ENCODE results near the gene CARD8.
"Not testable (repeated sequence)": the region's sequence is repeated elsewhere in the genome, so short reads cannot be mapped to it uniquely, and the experiment has no call there.

CARD8 gene, protein sequence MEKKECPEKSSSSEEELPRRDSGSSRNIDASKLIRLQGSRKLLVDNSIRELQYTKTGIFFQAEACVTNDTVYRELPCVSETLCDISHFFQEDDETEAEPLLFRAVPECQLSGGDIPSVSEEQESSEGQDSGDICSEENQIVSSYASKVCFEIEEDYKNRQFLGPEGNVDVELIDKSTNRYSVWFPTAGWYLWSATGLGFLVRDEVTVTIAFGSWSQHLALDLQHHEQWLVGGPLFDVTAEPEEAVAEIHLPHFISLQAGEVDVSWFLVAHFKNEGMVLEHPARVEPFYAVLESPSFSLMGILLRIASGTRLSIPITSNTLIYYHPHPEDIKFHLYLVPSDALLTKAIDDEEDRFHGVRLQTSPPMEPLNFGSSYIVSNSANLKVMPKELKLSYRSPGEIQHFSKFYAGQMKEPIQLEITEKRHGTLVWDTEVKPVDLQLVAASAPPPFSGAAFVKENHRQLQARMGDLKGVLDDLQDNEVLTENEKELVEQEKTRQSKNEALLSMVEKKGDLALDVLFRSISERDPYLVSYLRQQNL
- total RNA-seq: 319 to 363 reads per million in 2 donors

GRCh38 chr19:48255376-48256303 lies at the start of gene CARD8:
TSS of gene CARD8 (minus strand) at chr19:48255912. CDS start at chr19:48241020, 14,892 bp downstream.
- DNase-seq: no peak

DNA sequence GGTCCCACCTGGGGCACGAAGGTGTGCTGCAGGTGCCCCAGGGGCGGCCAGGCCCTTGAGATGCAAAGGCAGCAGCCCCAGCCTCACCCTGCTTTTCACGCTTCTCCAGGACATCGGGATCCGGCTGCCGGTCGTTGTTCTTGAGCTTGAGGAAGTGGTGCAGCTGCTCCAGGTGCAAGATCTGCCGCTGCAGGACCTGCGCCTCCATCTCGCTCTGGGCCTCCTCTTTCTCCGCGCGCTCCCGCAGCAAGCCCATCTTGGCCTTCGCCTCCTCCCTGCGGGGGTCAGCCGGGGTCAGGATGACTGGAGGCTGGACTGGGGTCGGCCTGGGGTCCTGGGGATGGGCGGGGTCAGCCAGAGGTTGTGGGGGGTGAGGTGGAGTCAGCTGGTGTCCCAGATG lies 48.2 kb upstream of the CARD8 start:
- DNase-seq: no peak

GRCh38 chr19:48303367-48303766 lies 47.7 kb upstream of the CARD8 start:
- DNase-seq: no peak

- DNase-seq: no peak
Measured at GRCh38 chr19:48302600-48302959, 46.9 kb upstream of the CARD8 start.

DNA sequence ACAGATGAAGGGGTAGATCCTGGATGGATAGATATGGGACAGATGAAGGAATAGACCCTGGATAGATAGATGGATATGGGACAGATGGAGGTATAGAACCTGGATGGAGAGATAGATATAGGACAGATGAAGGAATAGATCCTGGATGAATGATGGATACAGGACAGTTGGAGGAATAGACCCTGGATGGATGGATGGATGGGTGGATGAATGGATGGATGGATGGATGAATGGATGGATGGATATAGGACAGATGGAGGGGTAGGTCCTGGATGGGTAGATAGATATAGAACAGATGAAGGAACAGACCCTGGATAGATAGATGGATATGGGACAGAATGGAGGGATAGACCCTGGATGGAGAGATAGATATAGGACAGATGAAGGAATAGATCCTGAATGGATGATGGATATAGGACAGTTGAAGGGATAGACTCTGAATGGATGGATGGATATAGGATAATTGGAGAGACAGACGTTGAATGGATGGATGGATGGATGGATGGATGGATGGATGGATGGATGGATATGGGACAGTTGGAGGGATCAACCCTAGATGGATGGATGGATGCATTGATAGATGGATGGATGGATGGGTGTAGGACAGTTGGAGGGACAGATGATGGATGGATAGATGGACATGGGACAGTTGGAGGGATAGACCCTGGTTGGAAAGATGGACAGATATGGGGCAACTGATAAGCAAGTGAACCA lies 46.3 kb upstream of the CARD8 start:
- DNase-seq: no peak

- DNase-seq: no peak
Measured at GRCh38 chr19:48297975-48298374, 42.3 kb upstream of the CARD8 start.

GRCh38 chr19:48296963-48297734 lies 41.4 kb upstream of the CARD8 start:
- no peak for DNase-seq

DNA sequence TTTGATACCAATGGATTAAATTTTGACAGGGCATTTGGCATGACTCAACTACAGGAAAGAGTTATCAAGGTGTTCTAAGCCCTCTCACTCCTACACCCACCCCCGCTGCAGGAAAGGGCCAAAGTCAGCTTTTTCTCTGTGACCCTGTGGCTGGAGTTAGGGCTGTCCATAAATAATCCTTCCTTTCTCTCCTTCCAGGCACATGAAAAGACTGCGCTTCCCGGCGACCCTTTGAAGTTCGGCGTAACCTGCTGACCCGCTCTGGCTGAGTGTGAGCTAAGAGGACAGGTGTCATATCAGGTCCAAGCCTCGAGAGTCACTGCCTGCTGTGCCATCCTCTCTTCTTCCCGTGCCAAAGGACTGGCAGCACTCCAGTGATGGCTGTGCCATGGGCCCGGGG lies 39.7 kb upstream of the CARD8 start:
- no peak for DNase-seq

DNA sequence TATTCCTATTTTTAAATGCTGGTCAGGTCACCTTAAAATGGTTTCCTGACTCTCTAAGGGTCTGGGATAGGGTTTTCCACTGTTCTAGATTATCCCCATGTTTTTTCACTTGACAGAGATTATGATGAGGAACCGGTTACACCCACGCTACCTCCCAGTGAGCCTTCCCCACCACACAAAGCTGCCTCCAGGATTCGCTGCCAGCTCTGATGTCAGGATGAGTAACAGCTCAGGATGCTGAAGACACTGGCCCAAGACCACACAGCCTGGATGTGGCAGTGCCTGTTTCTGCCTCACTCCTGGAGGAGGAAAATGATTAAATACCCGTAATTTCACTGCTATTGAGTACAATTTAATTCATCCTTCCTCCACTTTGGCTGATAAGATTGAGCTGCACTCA lies 37.1 kb upstream of the CARD8 start:
- no peak for DNase-seq

DNA sequence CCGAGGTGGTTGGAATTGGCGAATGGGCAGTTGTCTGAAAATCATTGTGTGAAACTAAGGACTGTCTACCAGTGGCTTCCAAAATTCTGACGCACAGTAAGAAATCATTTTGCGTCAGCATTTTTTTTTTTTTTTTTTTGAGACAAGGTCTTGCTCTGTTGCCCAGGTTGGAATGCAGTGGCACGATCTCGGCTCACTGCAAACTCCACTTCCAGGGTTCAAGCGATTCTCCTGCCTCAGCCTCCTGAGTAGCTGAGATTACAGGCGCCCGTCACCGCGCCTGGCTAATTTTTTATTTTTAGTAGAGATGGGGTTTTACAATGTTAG lies 35.7 kb upstream of the CARD8 start:
- not testable (repeated sequence) for DNase-seq

DNA sequence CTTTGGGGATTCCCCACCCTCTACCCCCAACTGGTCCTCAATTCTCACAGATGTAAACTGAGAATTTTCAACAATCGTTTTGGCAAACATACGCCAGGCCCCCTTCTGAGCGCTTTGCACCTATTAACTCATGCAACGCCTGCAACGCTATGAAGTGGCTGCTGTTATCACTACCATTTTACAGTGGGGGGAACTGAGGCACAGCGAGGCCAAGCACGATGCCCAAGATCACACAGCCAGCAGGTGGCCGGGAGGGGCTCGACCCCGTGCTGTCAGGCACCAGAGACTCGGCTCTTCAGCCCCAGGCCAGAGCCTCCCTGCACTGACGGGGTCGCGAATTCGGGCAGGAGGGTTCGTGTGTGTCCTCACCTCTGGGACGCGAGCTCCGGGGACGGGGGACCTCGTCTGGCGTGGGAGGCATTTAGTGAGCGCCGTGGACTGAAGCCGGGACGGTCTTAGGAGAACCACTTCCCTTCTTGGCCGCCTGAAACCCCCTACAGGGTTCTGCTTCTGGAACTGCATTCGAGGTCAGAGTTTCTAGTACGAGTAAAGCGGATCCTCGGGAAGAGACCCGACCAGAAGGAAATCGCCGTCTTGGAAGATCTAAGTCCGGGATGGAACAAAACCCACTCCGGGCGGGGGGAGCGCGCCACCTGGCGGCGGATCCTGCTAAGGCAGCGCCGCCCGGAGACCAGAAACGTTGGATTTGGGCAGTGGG lies 35.2 kb upstream of the CARD8 start:
- peak; percentile 40 for DNase-seq

GRCh38 chr19:48290401-48290770 lies 34.7 kb upstream of the CARD8 start:
- no peak for DNase-seq

DNA sequence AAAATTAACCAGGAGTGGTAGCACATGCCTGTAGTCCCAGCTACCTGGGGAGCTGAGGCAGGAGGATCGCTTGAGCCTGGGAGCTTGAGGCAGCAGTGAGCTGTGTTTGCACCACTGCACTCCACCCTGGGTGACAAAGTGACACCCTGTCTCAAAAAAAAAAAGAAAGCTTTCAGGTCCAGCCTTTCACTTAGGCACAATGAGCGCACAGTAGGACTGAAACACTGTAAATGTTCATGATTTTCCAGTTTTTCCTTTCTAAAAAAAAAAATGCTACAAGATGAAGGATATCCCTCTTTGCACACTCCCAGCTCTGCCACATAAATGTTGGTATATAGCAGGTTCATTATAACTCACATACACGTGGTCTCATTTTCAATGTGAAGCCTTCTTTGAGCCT lies 32.0 kb upstream of the CARD8 start:
- no peak for DNase-seq

DNA sequence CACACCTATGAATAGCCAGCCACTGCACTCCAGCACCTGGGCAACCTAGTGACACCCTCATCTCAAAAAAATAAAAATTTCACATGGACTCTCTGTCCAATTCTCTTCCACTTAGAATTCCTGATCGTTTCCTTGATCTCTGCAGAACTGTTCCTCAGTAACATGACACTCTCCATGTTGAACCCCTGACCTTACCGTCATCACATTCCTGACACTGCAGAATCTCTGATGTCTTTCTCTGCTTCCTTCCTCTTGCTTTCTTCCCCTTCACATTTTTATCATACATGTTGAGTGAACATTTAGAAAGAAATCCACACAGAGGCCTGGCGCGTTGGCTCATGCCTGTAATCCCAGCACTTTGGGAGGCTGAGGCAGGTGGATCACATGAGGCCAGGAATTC lies 29.2 kb upstream of the CARD8 start:
- no peak for DNase-seq

GRCh38 chr19:48283908-48284307 lies 28.2 kb upstream of the CARD8 start:
- no peak for DNase-seq

DNA sequence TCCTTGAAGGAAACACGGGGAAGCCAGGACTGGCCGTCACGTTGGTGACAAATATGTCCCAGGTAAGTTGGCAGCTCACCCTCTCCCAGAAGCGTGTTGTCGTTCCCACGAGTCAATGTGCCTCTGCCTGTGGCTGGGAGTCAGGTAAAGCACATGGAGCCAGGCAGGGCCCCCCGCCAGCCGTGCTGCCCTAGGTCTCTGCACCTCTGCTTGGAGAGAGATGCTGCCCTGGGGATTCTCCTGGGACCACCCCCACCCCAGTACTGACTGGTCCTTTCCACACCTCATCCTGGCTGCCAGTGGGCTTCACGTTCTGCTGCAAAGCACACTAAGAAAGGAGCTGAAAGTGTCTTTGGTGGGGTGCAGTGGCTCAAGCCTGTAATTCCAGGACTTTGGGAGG lies 24.0 kb upstream of the CARD8 start:
- no peak for DNase-seq

GRCh38 chr19:48274938-48275337 lies 19.2 kb upstream of the CARD8 start:
- no peak for DNase-seq

GRCh38 chr19:48274173-48274572 lies 18.5 kb upstream of the CARD8 start:
- DNase-seq: no peak

DNA sequence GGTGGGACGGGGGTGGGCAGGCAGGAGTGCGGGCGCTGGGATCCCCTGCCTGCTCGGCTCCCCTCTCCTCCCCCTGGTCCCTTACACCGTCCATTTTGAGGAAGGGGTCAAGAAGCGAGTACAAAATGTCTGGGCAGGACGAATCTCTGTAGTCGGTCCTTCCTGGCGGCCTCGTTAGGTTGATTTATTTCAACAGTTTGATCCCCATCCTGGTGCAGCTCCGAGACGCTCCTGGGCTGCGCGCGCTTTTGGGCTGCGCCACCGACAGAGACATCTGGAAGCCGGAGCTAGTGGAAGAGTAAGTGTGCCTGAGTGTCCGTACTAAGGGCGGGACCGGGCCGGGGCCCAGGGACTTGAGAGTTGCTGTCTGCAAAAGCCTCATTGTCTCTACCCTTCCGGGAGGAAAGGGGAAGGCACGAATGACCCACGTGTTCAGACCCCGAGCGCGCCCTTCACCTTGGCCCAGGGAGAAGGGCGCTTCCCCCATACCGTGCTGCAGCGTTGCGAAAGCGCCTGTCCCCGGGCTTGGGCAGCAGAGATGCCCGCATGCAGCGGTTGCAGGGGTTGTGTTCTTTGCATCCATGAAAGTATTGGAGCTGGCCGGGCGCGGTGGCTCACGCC lies 15.9 kb upstream of the CARD8 start:
- DNase-seq: no peak

DNA sequence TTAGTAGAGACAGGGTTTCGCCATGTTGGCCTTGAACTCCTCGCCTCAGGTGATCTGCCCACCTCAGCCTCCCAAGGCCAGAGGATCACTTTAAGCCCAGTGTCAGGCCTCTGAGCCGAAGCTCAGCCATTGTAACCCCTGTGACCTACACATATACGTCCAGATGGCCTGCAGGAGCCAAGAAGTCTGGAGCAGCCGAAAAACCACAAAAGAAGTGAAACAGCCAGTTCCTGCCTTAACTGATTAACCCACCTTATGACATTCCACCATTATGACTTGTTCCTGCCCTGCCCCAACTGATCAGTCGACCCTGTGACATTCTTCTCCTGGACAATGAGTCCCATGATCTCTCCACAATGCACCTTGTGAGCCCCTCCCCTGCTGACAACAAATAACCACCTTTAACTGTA lies 13.9 kb upstream of the CARD8 start:
- DNase-seq: not testable (repeated sequence)

GRCh38 chr19:48265326-48265725 lies 9.6 kb upstream of the CARD8 start:
- not testable (repeated sequence) for DNase-seq
